HG03095 (cell line): ENCODE data around the gene MRPL14.

Source experiments
- ATAC-seq: cut with Tn5 transposase; IDR thresholded peaks from one replicate; pipeline ENCODE4 v1.9.1; 2021; ENCODE audit warnings: moderate library complexity; ENCODE audit not compliant: unreplicated experiment

The MRPL14 gene

GRCh38 chr6:44067173-44068139 is 59.8 kb downstream of the MRPL14 start:
- ATAC-seq = no peak

- ATAC-seq = no peak
These were observed 60.7 kb downstream of the MRPL14 start for GRCh38 chr6:44066394-44067172.

GRCh38 chr6:44065443-44066140 is 61.7 kb downstream of the MRPL14 start:
- ATAC-seq = no peak

- ATAC-seq = no peak
These were observed 62.3 kb downstream of the MRPL14 start for GRCh38 chr6:44064948-44065272.

- ATAC-seq = no peak
These were observed 62.9 kb downstream of the MRPL14 start for GRCh38 chr6:44064089-44064947.

- ATAC-seq = no peak
These were observed 63.6 kb downstream of the MRPL14 start for GRCh38 chr6:44063561-44064059.
